Epithelial cell of proximal tubule (primary cell): ENCODE measurements around the gene ACSF3. TPM values are rescaled to one million over a fixed set of nuclear protein-coding genes. Genes with fewer than 3 reads are reported as not detected.

Experiments
- DNase-seq: peaks from one replicate; pipeline ENCODE4 v3.0.0-alpha.2; 2011; ENCODE audit warnings: low read depth
- H3K4me3 ChIP-seq: 2 replicates; pipeline ENCODE4 v1.5.1; 2011; ENCODE audit warnings: low read depth, mild to moderate bottlenecking, low read length
- total RNA-seq: library from RNA; depleted of rRNA; stranded (reverse); fragments of >200 nt; gene quantifications from 2 replicates; pipeline ENCODE4 v1.2.3, GENCODE V29; 2015
- TF ChIP-seq, protein P1 (sequence below): conservative IDR thresholded peaks from 2 replicates; pipeline ENCODE4 v1.5.1; 2012; ENCODE audit warnings: low read depth, mild to moderate bottlenecking, low read length

Gene ACSF3
- total RNA-seq, 1 donor from 2014 or later, result 16.5 TPM

DNA sequence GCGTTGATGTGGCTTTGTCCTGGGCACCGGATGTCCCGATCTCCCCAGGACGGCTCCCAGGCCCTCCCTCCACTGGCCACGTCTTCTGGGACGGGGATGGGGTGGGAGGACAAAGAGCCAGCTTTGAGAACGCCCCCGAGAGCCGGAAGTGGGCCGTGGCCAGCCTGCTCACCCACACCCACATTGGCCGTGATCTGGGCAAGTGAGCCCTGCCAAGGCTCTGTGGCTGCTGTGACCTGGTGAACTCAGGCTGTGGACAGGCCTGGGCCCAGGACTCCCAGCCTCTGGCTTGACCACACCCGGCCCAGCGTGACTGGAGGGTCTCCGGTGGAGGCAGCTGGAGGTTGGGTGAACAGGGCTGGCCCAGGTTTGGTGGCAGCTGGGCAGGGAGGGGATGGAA is 81.2 kb downstream of the ACSF3 start:
- no peak for DNase-seq
- TF ChIP-seq, protein P1, sequence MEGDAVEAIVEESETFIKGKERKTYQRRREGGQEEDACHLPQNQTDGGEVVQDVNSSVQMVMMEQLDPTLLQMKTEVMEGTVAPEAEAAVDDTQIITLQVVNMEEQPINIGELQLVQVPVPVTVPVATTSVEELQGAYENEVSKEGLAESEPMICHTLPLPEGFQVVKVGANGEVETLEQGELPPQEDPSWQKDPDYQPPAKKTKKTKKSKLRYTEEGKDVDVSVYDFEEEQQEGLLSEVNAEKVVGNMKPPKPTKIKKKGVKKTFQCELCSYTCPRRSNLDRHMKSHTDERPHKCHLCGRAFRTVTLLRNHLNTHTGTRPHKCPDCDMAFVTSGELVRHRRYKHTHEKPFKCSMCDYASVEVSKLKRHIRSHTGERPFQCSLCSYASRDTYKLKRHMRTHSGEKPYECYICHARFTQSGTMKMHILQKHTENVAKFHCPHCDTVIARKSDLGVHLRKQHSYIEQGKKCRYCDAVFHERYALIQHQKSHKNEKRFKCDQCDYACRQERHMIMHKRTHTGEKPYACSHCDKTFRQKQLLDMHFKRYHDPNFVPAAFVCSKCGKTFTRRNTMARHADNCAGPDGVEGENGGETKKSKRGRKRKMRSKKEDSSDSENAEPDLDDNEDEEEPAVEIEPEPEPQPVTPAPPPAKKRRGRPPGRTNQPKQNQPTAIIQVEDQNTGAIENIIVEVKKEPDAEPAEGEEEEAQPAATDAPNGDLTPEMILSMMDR, result no peak
- H3K4me3 ChIP-seq, result no peak overlapping the region

DNA sequence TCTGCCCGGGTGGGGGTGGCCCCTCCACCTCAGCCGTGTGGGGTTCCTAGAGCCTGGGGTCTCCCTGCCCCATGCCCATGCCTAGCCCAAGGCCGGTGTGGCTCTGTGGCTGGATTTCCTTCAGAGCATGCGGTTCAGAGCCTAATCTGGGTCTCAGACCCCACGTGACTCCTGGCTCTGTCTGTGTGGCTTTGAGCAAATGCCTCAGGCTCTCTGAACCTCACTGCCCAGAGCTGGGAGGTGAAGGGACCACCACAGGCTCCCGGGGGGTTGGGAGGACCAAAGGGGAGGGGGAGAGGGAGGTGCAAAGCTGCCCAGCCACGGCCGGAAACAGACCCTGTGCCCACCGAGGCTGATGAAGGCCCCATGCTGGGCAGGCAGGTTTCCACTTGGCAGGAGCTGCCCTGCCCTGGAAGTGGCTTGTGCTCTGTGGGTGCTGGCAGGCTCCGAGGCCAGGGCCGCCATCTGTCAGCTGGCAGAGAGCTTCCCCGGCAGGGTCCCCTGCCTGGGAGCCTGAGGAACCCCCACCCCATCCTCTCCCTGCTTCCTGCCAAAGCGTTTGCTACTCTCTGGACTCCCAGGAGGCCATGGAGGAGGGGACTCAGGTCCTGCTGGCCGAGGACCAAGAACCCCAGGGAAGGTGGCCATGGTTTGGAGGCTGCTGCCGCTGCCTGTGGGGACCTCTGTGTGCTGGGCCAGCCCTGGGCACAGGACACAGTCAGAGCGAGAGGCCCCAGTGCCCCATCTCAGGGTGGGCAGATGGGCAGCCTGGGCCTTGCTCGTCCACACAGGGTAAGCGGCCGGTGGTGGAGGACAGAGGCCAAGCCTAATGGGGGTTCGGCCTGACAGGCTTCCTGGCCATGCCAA is 81.9 kb downstream of the ACSF3 start:
- TF ChIP-seq, protein P1, result no peak

DNA sequence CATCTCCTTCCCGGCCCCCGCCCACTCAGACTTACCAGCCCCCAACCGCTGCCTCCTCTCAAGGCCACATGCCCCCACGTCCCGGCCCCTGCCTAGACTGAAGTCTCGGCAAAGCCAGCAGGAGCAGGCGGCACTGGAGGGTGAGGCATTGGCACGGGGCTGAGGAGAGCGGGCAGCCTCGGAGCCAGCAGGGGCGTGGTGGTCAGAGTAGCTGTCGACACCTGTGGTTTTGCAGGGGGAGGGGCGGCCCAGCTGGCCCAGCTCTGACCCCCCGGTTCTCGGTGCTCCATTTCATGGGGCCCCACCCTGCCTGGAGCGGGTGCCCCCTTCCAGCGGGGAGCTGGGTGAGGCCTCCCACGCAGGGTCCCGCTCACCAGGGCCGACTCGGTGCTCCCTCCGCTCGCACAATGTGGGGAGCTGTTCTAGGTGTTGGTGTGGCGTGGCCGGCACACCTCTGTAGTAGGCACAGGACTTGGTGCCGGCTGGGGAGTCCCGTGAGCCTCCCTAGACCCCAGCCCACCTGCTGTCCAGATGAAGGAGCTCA is 82.6 kb downstream of the ACSF3 start:
- TF ChIP-seq, protein P1, result no peak
- H3K4me3 ChIP-seq, result no peak overlapping the region
- DNase-seq, result no peak

More for the DNA sequence above, 81.9 kb downstream of the ACSF3 start:
- H3K4me3 ChIP-seq, result no peak overlapping the region
- no peak for DNase-seq

DNA sequence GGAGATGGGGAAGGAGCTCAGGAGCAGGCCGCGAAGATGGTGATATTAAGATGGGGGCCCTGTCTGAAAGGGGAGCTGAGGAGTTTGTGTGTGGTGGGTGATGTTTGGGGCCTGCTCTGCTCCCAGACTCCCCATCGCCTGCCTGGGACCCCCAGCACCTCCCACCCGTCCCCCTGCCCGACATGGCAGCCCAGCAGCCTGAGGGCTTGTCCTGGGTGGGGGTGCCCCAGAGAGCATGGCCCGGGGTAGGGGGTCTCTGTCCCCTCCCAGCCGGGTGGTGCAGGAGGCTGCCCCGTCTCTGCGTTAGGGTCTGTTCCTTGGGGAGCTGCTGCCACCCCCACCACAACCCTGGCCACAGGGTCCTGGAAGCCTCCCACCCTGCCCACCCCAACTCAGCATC is 83.1 kb downstream of the ACSF3 start:
- DNase-seq, result no peak
- TF ChIP-seq, protein P1, result no peak
- no peak overlapping the region for H3K4me3 ChIP-seq

DNA sequence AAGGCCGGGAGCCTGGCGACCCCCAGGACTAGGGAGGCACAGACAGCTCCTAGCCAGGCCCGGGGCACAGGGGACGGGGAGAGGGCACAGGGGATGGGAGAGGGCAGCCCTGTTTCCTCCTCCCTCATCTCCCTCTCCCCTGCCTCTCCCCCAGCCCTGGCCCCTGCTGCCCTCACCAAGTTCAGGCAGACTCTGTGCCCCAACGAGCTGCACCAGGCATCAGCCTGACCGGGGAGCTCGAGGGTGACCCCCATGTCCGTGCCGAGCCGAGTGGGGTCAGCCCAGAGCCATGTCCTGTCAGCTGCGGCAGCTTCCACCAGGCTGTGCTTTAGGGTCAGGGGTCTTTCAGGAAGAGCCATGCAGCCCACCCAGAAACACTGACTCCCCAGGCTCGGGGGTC is 83.8 kb downstream of the ACSF3 start:
- TF ChIP-seq, protein P1, result no peak
- no peak for DNase-seq
- H3K4me3 ChIP-seq, result no peak overlapping the region

DNA sequence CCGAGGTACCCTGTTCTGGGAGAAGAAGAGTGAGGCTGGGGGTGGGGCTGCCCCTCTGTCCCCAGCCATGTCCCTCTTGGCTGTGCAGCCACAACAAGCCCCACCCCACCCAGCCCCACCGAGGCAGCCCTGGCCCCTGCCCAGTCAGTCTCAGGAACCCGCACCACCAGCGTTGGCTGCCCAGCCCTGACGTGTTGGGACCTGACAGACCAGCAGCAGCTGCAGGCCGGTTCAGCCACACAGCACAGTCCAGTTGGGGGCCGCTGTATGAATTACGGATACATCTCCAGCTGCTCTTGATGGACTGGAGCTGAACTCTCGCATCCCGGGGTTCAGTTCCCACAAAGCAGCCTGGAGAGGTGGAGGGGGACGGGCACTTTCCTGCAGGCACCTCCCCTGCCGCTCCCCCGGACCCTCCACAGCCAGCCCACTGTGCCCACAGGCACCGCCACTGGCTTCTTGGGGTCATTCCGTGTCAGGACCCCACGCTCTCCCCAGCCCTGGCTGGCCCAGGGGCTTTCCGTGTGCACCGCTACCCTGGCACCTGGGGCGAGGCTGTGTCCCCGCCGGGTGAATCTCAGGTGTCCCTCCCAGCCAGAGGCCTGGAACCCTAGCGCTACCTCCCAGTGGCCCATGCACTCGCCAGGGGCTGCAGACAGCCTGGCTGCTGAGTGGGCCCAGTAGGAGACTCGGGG is 84.9 kb downstream of the ACSF3 start:
- TF ChIP-seq, protein P1, result no peak
- no peak overlapping the region for H3K4me3 ChIP-seq
- DNase-seq, result no peak
